HG03520 (cell line): ENCODE results near the gene CRHR1.

ENCODE experiments used
- ATAC-seq: cut with Tn5 transposase; IDR thresholded peaks from one replicate; pipeline ENCODE4 v1.9.1; 2021; ENCODE audit warnings: mild to moderate bottlenecking, moderate library complexity; ENCODE audit not compliant: unreplicated experiment

Gene CRHR1

GRCh38 chr17:45820052-45820780 lies 36.1 kb downstream of the CRHR1 start:
- ATAC-seq, result no peak

GRCh38 chr17:45821147-45821546 lies 37.0 kb downstream of the CRHR1 start:
- ATAC-seq, result no peak

GRCh38 chr17:45823598-45823997 lies 39.5 kb downstream of the CRHR1 start:
- ATAC-seq, result no peak

GRCh38 chr17:45824475-45824874 lies 40.4 kb downstream of the CRHR1 start:
- no peak for ATAC-seq

- ATAC-seq, result no peak
Observed at GRCh38 chr17:45824901-45825492, 40.9 kb downstream of the CRHR1 start.

GRCh38 chr17:45825792-45826191 lies 41.7 kb downstream of the CRHR1 start:
- no peak for ATAC-seq

- ATAC-seq, result no peak
Observed at GRCh38 chr17:45826919-45827588, 42.9 kb downstream of the CRHR1 start.

- ATAC-seq, result no peak
Observed at GRCh38 chr17:45828171-45828570, 44.1 kb downstream of the CRHR1 start.

GRCh38 chr17:45828582-45829133 lies 44.5 kb downstream of the CRHR1 start:
- no peak for ATAC-seq

- ATAC-seq, result no peak
Observed at GRCh38 chr17:45833920-45834319, 49.8 kb downstream of the CRHR1 start.

- ATAC-seq, result no peak
Observed at GRCh38 chr17:45834471-45835396, 50.6 kb downstream of the CRHR1 start.

- no peak for ATAC-seq
Observed at GRCh38 chr17:45835481-45835880, 51.4 kb downstream of the CRHR1 start.

GRCh38 chr17:45836047-45837044 lies 52.2 kb downstream of the CRHR1 start:
- no peak for ATAC-seq

GRCh38 chr17:45837187-45837586 lies 53.1 kb downstream of the CRHR1 start:
- no peak for ATAC-seq

GRCh38 chr17:45837603-45838002 lies 53.5 kb downstream of the CRHR1 start:
- no peak for ATAC-seq

GRCh38 chr17:45838751-45839295 lies 54.7 kb downstream of the CRHR1 start:
- ATAC-seq, result no peak

- no peak for ATAC-seq
Observed at GRCh38 chr17:45839442-45839841, 55.3 kb downstream of the CRHR1 start.

GRCh38 chr17:45841186-45841585 lies 57.1 kb downstream of the CRHR1 start:
- no peak for ATAC-seq

GRCh38 chr17:45841883-45842525 lies 57.9 kb downstream of the CRHR1 start:
- ATAC-seq, result no peak
